Stimulated activated CD8-positive, alpha-beta memory T cell treated with anti-CD3 and anti-CD28 coated beads, Interleukin-7, amount 100 ng/mL, for 1 hour (primary cell): ENCODE data around the gene PRDM12.

Experiments
- DNase-seq, 2 donors: peaks; one replicate each; pipeline ENCODE4 v3.0.0-alpha.2; 2020; ENCODE audit warnings: low read depth in 2 of 2

PRDM12 gene

GRCh38 chr9:130728721-130729120 lies 64.3 kb downstream of the PRDM12 start:
- DNase-seq: no peak

- no peak for DNase-seq
These were observed 64.8 kb downstream of the PRDM12 start for GRCh38 chr9:130729145-130729544.

DNA sequence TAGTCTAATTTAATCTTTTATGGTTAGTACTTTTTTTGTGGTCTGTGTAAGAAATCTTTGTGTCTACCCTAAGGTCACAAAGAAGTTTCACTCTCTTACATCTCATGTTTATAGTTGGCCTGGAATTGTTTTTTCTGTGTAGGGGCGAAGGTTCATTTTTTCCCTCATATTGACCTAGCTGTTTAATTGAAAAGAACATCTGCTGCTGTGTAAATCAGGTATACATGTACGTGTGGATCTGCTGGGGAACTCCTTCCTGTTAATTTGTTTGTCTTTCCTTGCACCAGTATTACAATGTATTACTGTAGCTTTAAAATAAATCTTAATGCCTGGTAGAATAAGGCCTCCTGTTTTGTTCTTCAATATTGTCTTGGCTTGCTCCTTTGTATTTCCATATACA lies 67.0 kb downstream of the PRDM12 start:
- no peak for DNase-seq

- DNase-seq: no peak
These were observed 67.7 kb downstream of the PRDM12 start for GRCh38 chr9:130732136-130732535.
